DOHH2 (cell line): ENCODE measurements around the gene C1orf94.

Source experiments
- CTCF ChIP-seq: fragments of 200-600 bp; sonication (generic); IDR thresholded peaks from one replicate; pipeline ENCODE4 v1.5.1; 2014; ENCODE audit warnings: antibody characterized with exemption, mild to moderate bottlenecking, low read depth, low read length; ENCODE audit not compliant: poor library complexity, severe bottlenecking
- EZH2phosphoT487 ChIP-seq: fragments of 200-600 bp; sonication (generic); IDR thresholded peaks from 2 replicates; pipeline ENCODE4 v1.6.1; 2017; ENCODE audit warnings: borderline replicate concordance, mild to moderate bottlenecking, antibody characterized with exemption, low read length, moderate library complexity, mixed read lengths

DNA sequence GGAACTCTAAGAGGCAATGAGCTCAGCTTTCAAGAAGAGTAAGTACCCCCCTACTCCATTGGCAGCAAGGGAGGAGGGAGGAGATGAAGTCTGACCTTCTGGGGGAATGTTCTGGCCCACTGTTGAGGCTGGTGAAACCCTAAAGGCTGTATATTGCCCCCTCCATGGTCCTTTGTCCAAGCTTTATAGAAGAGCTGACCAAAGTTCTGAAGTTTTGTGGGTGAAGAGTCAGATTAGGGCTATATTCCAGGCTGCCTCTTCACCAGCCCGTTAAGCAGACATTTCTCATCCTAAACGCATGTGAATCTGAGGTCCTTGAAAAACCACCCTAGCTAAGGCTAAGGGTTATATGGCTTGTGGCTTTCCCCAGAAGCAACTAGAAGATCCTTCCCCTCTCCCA, 1.4 kb downstream of the C1orf94 start:
- TF ChIP-seq CTCF (no peak), EZH2phosphoT487 (no peak)
